ENCODE data around the gene PRDM5.

Gene PRDM5

DNA sequence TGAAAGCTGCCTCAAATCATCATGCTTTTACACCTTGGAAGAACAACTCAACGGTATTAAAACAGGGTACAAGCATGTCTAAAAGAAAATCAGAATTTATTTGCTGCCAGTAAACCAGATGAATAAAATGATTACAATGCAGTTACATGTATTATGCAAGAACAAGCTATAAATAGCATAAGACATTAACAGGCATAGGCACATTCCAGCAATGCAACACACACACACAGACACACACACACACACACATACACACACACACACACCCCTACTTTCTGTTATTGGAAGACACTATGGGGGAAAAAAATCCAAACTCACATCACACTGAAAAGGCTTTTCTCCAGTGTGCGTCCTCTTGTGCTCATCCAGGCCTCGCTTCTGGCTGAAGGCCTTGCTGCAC lies 212.5 kb downstream of the PRDM5 start:
- DNase-seq (ENCODE audit: low read depth, low spot score), result no peak

DNA sequence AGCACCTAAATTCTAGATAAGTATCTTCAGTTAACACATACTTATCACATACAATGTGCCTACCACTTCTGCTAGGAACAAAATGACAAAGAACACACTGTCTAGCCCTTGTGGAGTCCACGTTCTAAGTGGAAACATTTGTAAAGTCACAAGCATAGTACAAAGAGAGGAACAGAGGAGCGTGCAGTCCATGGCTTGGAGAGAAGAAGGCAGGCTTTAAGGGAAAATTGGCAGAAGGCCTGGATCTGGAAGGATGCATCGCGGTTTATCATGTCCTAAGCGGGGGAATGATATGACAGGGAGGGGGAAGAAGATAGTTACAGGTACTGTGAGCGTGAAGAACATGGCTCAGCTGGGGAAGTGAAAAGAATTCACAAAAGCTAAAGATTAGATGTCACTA lies 218.0 kb downstream of the PRDM5 start:
- no peak for DNase-seq (ENCODE audit: low read depth, low spot score)

DNA sequence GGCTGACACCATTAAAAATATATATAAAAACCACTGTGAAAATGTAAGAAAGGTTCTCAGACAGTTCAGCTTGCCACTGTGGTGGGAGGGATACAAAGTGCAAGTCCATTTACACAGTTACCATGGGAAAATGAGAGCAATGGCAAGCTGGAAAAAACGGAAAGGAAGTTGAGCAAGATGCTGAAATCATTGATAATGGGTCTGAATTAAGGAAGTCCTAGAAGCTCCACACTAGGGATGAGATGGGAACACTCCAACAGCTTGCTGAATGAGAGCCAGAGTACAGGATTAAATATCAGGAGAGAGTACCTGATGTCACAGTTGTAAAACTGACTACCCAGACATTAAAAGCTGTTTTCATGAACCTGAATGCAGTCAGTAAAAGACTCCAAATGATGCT lies 218.6 kb downstream of the PRDM5 start:
- no peak for DNase-seq (ENCODE audit: low read depth, low spot score)

DNA sequence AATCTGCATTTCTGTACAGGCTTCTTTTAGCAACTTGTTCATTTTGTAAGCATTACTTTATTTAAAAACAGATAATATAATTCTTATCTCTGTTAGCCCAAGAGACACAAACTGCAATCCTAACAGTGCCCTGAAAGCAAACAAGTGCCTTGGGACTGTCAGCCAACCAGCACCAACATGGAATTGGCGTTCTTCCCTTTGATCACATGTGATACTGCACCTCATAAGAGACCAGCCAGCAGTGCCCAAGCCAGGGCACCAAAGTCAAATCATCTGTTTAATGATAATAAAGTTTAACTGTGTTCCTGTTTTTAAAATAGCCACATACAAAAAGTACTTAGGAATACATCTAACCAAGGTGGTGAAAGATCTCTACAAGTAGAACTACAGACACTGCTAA lies 223.2 kb downstream of the PRDM5 start:
- no peak for DNase-seq (ENCODE audit: low read depth, low spot score)

DNA sequence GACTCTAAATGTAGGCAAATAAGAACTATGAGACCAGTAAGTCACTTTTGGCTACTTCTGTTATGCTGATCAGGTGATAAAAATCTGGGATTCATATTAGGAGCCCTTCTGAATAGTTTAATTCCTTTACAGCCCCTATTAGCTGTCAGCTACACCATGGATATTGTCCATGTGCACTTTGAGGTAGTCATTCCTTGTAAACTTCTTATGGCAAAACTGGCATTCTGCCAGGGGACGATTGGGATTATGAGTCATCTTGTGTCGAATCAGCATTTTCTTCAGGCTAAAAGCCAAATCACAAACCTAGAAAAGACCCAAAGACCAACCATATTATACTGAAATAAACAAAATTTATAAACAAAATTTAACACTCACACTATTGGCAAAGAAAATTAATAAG lies 227.6 kb downstream of the PRDM5 start:
- no peak for DNase-seq (ENCODE audit: low read depth, low spot score)

DNA sequence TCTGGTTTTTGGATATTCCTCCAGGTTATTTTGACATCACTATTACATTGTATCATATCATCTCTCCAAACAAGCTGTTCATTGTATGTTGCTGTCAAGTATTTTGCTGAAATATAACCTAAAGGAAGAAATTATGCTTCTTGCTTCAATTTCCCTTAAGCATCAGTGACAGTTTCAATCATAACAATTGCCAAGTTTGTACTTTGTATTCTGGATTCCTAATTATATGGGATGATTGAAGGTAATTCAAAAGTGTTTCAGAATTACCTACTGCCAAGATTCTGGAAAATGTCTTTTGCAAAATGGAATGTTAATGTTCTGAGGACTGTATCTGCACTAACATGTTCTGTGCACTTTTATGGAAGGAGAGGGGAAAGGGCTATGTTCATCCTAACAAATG lies 228.7 kb downstream of the PRDM5 start:
- DNase-seq (ENCODE audit: low read depth, low spot score), result no peak

DNA sequence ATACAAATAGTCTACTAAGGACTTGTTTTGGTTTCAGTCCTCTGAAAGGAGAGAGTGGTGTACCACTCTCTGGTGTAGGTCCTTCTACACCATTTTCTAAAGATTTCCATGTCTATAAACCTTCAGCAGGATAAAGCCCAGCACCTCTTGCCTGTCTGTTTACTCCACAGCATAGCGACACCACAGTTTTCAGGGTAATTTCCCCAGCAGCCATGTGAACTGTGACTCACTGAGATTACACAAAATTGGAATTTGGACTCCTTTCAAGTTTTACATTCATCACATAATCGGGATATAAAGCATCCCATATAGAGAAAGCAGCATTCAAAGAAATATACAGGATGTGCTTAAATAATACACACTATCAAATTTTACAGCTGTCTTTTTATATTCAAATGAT lies 229.6 kb downstream of the PRDM5 start:
- DNase-seq (ENCODE audit: low read depth, low spot score), result no peak

DNA sequence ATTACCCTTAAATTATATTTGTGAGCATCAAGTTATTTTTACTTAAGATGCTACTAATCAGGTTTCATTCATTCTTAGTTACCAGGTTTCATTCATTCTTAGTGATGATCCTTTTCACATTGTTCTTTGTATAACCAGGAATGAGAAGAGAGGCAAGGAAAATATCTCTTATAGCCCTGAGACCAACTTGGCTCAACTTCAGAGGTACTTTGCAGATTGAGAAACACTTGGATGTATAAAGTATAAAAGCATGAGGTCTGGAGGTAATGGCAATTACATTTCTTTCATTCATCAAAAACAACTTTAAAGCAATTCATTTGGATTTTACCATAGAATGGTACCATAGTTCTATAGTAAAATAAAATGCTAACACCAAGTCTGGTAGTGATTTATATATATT lies 231.0 kb downstream of the PRDM5 start:
- no peak for DNase-seq (ENCODE audit: low read depth, low spot score)

DNA sequence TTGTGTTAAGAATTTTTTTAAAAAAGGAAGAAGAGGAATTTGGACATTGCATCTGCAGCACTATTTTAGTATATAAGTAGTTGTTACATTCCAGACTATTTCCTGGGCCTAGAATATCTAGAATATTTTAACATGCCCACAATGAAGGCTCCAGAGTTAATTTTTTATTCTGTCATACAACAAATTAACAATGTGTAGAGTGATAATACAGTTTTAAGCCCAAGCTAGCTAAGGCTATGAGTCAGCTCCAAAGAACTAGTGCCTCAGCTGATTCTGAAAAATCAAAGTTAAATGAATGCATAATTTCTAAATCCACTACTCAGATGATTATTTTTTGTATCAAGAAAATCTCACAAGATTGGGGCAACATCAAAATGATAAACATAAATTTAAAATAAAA lies 231.4 kb downstream of the PRDM5 start:
- no peak for DNase-seq (ENCODE audit: low read depth, low spot score)

DNA sequence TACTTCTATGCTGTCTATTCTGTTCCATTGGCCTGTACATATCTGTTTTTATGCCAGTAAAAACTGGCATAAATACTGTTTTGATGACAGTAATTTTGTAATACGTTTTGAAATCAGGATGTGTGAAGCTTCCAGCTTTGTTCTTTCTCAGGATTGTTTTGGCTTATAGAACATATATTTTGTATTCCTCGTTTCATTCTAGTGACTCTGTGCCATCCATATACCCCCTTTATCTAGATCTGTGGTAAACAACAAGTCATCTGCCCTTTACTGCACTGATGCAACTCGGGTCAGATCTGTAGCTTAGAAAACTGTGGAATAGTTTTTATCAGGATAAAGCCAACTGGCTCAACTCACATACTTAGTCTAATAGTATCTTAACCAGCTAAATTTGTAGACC lies 233.7 kb downstream of the PRDM5 start:
- DNase-seq (ENCODE audit: low read depth, low spot score), result no peak

DNA sequence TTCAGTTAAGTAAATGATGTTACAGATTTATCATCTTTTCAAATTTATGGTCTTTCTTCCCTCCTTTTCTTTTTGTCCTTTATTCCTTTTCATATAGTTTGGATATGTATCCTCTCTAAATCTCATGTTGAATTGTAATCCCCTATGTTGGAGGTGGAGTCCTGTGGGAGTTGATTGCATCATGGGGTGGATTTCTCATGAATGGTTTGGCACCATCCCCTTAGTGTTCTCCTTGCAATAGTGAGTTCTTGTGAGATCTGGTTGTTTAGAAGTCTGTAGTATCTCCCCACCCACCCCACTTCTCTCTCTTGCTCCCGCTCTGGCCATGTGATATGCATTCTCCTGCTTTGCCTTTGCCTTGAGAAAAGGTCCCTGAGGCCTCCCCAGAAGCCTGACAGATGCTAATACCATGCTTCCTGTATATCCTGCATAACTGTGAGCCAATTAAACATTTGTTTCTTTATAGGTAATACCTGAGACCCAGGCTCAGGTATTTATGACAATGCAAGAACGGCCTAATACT lies 236.7 kb downstream of the PRDM5 start:
- no peak for DNase-seq (ENCODE audit: low read depth, low spot score)

DNA sequence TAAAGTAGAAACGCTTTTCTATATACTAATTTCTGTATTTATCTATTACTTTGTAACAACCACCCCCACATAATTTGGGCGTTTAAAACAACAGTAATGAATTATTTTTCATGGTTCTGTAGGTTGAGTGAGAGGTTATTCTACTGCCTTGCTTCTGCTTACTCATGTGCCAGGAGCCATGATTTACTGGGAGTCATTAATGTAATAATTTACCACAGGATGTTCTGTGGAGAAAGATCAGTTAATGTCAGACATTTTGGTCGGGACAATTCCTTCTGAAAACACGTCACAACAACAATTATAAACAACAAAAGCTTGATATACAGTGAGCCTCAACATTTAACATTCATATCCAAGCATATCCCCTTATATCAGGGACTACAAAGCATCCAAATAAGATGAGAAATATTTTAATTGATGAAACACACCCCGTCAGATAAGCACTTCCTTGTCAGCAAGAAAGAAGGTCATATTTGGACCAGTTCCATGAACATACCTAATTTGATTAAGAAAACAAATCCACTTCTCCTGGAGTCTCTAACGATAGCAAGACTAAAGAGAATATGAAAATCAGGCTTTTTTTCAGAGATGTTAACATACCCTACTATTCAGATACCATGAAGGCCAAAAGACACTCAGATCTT lies 238.5 kb downstream of the PRDM5 start:
- no peak for DNase-seq (ENCODE audit: low read depth, low spot score)

DNA sequence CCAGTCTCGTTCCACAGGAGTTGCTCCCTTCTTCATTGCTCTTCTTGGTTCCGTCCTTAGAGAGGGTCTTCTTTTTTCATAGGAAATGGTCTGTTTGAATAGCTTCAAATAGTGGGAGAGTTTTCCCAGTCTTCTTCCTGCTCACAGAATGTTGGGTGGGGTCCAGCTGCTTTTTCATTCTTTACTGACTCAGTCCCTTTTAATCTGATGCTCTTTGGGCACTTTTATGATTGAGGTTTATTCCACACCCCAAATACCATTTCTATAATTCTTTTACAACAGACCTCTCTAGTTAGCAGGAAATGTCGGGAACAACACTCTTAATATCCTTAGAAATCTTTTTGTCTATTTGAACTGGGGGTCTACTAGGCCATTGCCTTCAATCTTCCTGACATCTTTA lies 239.5 kb downstream of the PRDM5 start:
- DNase-seq (ENCODE audit: low read depth, low spot score), result no peak

DNA sequence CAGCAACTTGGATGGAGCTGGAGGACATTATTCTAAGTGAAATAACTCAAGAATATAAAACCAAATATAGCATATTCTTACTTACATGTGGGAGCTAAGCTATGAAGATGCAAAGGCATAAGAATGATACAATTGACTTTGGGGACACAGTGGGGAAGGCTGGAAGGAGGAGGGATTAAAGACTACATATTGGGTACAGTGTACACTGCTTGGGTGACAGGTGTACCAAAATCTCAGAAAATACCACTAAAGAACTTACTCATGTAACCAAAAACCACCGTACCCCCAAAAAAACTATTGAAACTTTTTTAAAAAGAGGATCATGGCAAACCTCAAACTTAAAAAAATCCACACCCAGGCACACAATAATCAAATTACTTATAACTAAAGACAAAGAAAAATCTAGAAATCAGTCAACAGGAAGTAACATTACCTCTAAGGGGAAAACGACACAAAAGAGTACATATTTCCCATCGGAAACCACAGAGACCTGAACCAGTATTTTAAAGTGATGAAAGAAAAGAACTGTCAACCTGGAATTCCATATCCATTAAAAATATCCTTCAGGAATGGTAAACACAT lies 241.8 kb downstream of the PRDM5 start:
- DNase-seq (ENCODE audit: low read depth, low spot score), result no peak

DNA sequence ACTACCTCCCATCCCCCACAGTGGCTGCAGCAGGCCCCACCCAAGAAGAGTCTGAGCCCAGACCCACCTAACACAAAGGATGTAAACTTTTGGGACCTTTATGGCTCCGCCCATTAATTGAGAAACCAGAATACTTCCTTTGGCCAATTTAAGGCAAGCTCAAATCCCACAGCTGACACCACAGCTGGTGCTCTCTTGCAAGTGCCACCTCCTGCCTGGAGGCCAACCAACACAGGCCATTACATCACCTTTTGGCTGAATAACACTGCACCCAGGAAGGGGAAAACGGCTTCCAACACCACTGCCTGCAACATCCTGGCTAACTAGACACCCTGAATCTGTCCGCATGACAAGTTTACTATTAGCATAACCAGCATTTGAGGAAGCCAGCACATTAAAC lies 248.8 kb downstream of the PRDM5 start:
- DNase-seq (ENCODE audit: low read depth, low spot score), result no peak

DNA sequence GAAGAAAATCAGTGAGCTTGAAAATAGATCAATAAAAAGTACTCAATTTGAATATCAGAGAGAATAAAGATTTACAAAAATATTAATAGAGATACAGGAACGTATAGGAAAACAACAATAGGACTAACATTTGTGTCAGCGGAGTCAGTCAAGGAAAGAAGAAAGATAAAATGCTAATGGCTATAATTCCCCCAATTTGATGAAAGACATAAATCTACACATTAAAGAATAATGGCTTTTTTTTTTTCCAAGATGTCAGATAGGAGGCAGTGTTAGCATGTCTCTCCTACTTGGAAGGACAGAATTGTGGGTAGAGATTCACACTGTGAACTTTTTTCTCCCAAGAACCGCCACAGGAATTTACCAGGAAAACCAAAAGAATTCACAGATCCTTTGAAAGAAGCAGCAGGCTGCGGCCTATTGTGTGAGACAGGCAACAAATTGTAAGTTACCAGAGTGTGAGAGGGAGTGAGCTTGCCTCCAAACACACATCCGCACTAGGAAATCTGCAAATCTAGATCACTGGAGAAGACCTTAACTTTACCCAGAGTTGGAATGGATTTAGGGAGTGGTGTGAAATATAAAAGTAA lies 249.9 kb downstream of the PRDM5 start:
- DNase-seq (ENCODE audit: low read depth, low spot score), result no peak

DNA sequence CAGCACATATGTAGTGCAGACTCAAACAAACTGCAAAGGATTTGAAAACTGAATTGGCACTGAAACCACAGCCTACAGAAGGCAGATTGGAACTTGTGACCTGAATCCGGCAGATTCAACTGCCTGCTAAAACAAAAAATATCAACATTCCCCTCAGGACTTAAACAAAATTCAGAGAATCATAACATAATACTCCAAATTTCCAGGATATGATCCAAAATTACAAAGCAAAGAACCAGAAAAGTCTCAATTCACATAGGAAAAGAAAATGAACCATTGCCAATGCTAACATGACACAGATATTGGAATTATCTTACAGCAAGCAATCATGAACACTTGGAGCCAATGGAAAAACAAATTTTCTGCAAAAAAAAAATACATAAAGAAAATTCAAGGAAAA lies 250.4 kb downstream of the PRDM5 start:
- DNase-seq (ENCODE audit: low read depth, low spot score), result no peak

DNA sequence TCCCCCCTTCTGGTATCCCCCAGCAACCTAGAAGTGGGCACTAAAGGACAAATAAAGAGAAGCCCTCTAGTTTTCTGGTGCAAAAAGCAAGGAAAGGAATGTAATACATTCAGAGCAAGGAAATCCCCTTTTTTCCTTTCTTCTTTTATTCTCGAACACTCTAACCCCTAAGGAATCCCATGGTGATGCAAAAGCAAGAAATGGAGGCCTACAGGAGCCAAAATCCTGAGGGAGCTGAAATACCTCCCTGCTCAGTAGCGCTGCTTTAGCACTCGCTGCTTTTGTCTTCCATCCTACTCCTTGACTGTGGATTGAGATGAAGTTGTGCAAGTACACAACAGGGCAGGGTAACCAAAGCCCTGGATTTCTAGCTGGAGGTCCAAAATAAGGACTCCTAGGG lies 251.0 kb downstream of the PRDM5 start:
- DNase-seq (ENCODE audit: low read depth, low spot score), result no peak

DNA sequence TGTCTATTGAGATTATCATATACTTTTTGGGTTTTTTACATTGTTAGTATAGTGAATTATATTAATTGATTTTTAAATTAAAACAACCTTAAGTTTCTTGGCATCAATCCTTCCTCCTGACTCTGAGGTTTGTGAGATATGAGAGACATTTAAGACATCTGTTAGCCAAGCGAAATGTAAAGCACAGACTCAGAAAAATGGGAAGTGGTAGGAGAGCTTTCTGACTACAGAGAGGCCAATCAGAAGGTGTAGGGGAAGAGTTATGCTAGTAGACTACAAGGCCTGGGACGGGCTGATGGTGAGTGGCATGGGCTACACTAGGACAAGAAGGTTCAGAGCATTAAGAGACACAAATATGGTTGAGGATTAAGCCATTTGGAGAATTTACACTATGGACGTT lies 255.4 kb downstream of the PRDM5 start:
- no peak for DNase-seq (ENCODE audit: low read depth, low spot score)

DNA sequence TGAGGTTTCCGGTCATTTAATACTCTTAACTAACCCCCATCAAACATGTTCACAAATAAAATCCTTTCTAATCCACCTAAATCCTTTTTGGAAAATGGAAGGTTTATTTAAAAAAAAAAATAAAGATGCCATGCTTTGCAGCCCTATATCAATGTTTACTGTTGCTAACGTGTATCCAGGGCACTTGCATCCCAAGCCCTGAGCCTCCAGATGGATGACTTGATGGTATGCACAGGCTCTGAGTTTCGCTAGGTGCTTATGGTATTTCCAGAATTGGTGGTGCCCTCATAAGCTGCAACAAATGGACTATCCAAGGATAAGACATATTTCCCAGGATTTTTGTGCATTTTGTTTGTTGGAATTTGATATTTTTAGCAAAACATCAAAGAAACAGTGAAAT lies 257.7 kb downstream of the PRDM5 start:
- no peak for DNase-seq (ENCODE audit: low read depth, low spot score)

DNA sequence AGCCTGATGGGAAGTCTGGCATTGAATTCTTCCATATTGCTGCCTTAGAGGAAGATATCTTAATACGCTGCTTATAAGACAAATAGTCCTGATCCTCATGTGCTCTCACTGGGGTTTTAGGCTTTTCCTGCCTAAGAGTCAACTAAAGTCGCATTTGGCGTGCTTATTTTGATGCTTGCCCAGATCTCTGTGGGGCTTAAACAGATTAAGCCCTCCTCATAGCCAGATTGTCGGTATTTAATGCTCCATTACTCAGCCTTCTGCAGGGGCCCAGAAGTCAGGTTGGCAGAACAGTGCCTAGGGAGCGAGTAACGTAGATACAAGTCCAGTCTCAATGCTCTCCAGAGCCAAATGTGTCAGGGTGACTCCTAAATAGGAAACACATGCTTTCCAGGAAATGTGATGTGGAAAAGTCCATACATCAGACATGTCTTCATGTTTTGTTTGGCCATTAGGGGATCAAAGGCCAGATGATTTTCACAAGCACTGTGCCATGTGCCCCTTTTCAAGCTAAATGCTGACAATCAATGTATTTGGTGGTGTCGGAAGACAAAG lies 262.8 kb downstream of the PRDM5 start:
- no peak for DNase-seq (ENCODE audit: low read depth, low spot score)

DNA sequence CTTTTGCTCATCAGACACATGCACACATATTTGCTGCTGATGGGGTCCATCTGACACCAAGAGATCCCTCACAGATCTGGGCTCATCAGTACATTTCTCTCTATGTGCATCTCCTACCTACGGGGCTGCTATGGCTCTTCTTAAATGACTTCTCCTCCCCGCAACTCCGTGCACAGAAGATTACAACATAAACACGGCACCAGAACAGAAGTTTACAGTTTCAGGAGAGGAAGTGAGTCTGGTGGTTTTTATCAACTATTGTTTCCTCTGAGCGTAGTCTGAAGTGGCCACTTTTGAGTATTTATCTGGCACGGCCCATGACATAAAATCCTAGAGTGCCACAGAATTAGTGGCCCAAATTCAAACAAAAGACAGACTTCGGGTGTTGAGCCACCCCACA lies 263.8 kb downstream of the PRDM5 start:
- DNase-seq (ENCODE audit: low read depth, low spot score), result no peak

Data from activated CD4-positive, CD25-positive, alpha-beta regulatory T cell treated with anti-CD3 and anti-CD28 coated beads, Interleukin-2, amount 50 U/mL, for 16 hours (primary cell).